ENCODE data around the gene PPP4C. TPM values are rescaled to one million over a fixed set of nuclear protein-coding genes. Genes with fewer than 3 reads are reported as not detected.
A peak's percentile ranks its signal among the peaks of the same experiment; 100 is the strongest.

PPP4C gene
- total RNA-seq, 1 experiment from 2014 or later: 163 TPM

- no CpG with 5 or more reads among the region's 19 CpGs for WGBS (ENCODE audit: extremely low coverage, insufficient read length, low lambda C conversion rate)
- H4K91ac ChIP-seq (ENCODE audit: insufficient read length, low read depth, low read length): no peak overlapping the region
- H3K36me3 Mint-ChIP-seq (ENCODE audit: insufficient read depth in 1 of 3, low read depth in 3 of 3): no peaks in the 10 kb centered on the region
- H3K4me1 Mint-ChIP-seq: peaks cover 13 to 20% of the 10 kb centered on the region in 2 experiments
- H3K4me2 ChIP-seq (ENCODE audit: insufficient read depth, insufficient read length, low read length): peak overlapping the region; percentile 79
- peak overlapping the region; percentile 79 to 86 for H3K4me3 Mint-ChIP-seq
- no peaks in the 10 kb centered on the region for H3K9me3 Mint-ChIP-seq
- no peak overlapping the region for H2BK120ac ChIP-seq (ENCODE audit: low read depth, low read length, poor library complexity, severe bottlenecking)
- H3K9me3 ChIP-seq (ENCODE audit: control insufficient read depth, low read depth, low read length): no peaks in the 10 kb centered on the region
- H2AK5ac ChIP-seq (ENCODE audit: insufficient read length, low read length): no peak overlapping the region
- H3K27ac Mint-ChIP-seq: no peak overlapping the region
- no peaks in the 10 kb centered on the region for H3K27me3 ChIP-seq (ENCODE audit: insufficient read depth, low read length)
- H3K4ac ChIP-seq (ENCODE audit: low read depth, low read length): no peak overlapping the region
- no peaks in the 10 kb centered on the region for H3K4me1 ChIP-seq (ENCODE audit: insufficient read depth, low read length)
- no peaks in the 10 kb centered on the region for H3K79me2 ChIP-seq (ENCODE audit: insufficient read depth, low read length)
- no peak overlapping the region for H3K18ac ChIP-seq (ENCODE audit: insufficient read length, low read depth, low read length)
- no peak overlapping the region for H3K27ac ChIP-seq (ENCODE audit: insufficient read length, low read depth, low read length)
- H3K27me3 Mint-ChIP-seq (ENCODE audit: low read depth): peaks cover 16% of the 10 kb centered on the region
- no peak for DNase-seq
- no peak overlapping the region for H4K5ac ChIP-seq (ENCODE audit: insufficient read length, low read depth, low read length)
- H4K8ac ChIP-seq (replicated peaks; ENCODE audit: insufficient read length, low read depth, low read length): no peak overlapping the region
- H3K56ac ChIP-seq (ENCODE audit: insufficient read length, low read depth, low read length): no peak overlapping the region
- peaks cover 9% of the 10 kb centered on the region for H3K23me2 ChIP-seq (ENCODE audit: insufficient read length, low read depth, low read length, poor library complexity, severe bottlenecking)
- TF ChIP-seq CTCF (conservative IDR thresholded peaks at IDR 0.05): no peak
- H3K79me1 ChIP-seq (ENCODE audit: insufficient read depth, low read depth, low read length, poor library complexity, severe bottlenecking): no peaks in the 10 kb centered on the region
- no peak overlapping the region for H2AFZ ChIP-seq (ENCODE audit: low read length)
- peak overlapping the region; percentile 60 for H3K9ac ChIP-seq (ENCODE audit: extremely low read depth, insufficient read length, low read length)
- H2BK12ac ChIP-seq (ENCODE audit: insufficient read length, low read depth, low read length): no peak overlapping the region
- no peak overlapping the region; the same call in 1 of the 2 replicates for H3K14ac ChIP-seq (ENCODE audit: insufficient read depth, low read length)
- H3T11ph ChIP-seq (ENCODE audit: low read length): no peak overlapping the region
- H2BK5ac ChIP-seq (ENCODE audit: insufficient read length, low read length): no peak overlapping the region
- H2BK20ac ChIP-seq (ENCODE audit: low read depth, low read length, poor library complexity, severe bottlenecking): no peak overlapping the region
- no peak overlapping the region for H2BK15ac ChIP-seq (ENCODE audit: low read depth, low read length)
- H3K23ac ChIP-seq (ENCODE audit: insufficient read length, low read depth, low read length): no peak overlapping the region
- no peaks in the 10 kb centered on the region for H4K20me1 ChIP-seq (ENCODE audit: control insufficient read depth, insufficient read depth, insufficient read length)
Measured at GRCh38 chr16:30053376-30054015, 22.3 kb upstream of the PPP4C start.
